ENCODE measurements around the gene LPCAT2. TPM values are rescaled to one million over a fixed set of nuclear protein-coding genes. Genes with fewer than 3 reads are reported as not detected.

Gene LPCAT2
- total RNA-seq, 1 experiment from 2014 or later: 25.2 TPM

- Mint-ChIP-seq H3K9me3 (ENCODE audit: unreplicated experiment) (no peaks in the 10 kb centered on the region), H3K4me3 (ENCODE audit: unreplicated experiment) (no peak overlapping the region), H3K4me1 (ENCODE audit: low read depth, unreplicated experiment) (peaks cover 7% of the 10 kb centered on the region), H3K36me3 (ENCODE audit: insufficient read depth, unreplicated experiment) (no peaks in the 10 kb centered on the region), H3K27me3 (ENCODE audit: insufficient read depth, unreplicated experiment) (no peaks in the 10 kb centered on the region), H3K27ac (ENCODE audit: unreplicated experiment) (no peak overlapping the region)
- DNase-seq: no peak
- Histone ChIP-seq H3K36me3 (ENCODE audit: control insufficient read depth, insufficient read depth, low read length) (no peaks in the 10 kb centered on the region; the same call in 1 of the 2 replicates), H3K9me3 (no peaks in the 10 kb centered on the region), H3K27me3 (replicated peaks; ENCODE audit: control insufficient read depth, insufficient read depth, low read length) (no peaks in the 10 kb centered on the region), H3K4me3 (ENCODE audit: low read depth, low read length) (no peak overlapping the region), H3K4me1 (peaks cover 22% of the 10 kb centered on the region)
- no peak for TF ChIP-seq CTCF (IDR thresholded peaks at IDR 0.05; ENCODE audit: insufficient read depth in 1 of 2, low read depth in 1 of 2, low read length in 1 of 2, severe bottlenecking in 1 of 2, unreplicated experiment in 1 of 2)
- no TSS peak for BruUV-seq (replicated peaks)
- CTCF ChIA-PET: no interaction called here
- intact Hi-C loops (cut with micrococcal nuclease; ENCODE audit: unreplicated experiment): loop anchor here (10.0 kb wide), 2 partner anchors 145 to 1025 kb away; partner anchors contain the start of gene BBS2
- POLR2A ChIA-PET: no interaction called here
These were observed 8.8 kb upstream of the LPCAT2 start for GRCh38 chr16:55499951-55500529.

DNA sequence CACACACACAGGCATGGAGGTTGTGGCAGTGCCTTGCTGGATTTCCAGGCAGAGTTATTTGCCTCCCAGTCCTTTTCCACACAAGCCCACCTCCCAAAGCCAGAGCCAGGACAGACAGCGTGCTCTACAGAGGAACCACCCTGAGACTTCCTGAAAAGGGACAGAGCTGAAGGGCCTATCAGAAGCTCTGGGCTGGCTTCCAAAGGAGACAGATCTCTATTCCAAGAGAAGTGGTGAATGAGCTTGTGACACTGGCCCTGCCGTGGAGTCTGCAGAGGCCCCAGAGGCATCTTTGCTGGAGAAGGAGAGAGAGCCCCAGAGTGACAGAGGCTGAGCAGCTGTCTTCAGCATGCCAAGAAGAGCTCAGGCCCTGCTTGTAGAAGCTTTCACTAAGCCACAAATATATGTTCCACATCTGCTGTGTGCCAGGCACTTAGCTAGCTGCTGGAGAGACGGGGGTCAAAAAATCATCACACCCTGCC lies 8.3 kb upstream of the LPCAT2 start:
- no peaks in the 10 kb centered on the region for H3K9me3 Mint-ChIP-seq (ENCODE audit: unreplicated experiment)
- no peaks in the 10 kb centered on the region for H3K36me3 Mint-ChIP-seq (ENCODE audit: insufficient read depth, unreplicated experiment)
- Histone ChIP-seq H3K27me3 (replicated peaks; ENCODE audit: control insufficient read depth, insufficient read depth, low read length) (no peaks in the 10 kb centered on the region), H3K36me3 (ENCODE audit: control insufficient read depth, insufficient read depth, low read length) (no peaks in the 10 kb centered on the region; the same call in 1 of the 2 replicates), H3K4me3 (ENCODE audit: low read depth, low read length) (no peak overlapping the region), H3K4me1 (peaks cover 17% of the 10 kb centered on the region), H3K9me3 (no peaks in the 10 kb centered on the region)
- H3K4me1 Mint-ChIP-seq (ENCODE audit: low read depth, unreplicated experiment): peaks cover 7% of the 10 kb centered on the region
- H3K27me3 Mint-ChIP-seq (ENCODE audit: insufficient read depth, unreplicated experiment): no peaks in the 10 kb centered on the region
- CTCF ChIA-PET: no interaction called here
- POLR2A ChIA-PET: no interaction called here
- intact Hi-C loops (cut with micrococcal nuclease; ENCODE audit: unreplicated experiment): loop anchor here (10.0 kb wide), 1 partner anchor 1024 kb away; the partner anchor contains the start of gene BBS2
- no peak overlapping the region for H3K27ac Mint-ChIP-seq (ENCODE audit: unreplicated experiment)
- TF ChIP-seq CTCF (IDR thresholded peaks at IDR 0.05; ENCODE audit: insufficient read depth in 1 of 2, low read depth in 1 of 2, low read length in 1 of 2, severe bottlenecking in 1 of 2, unreplicated experiment in 1 of 2): no peak
- H3K4me3 Mint-ChIP-seq (ENCODE audit: unreplicated experiment): no peak overlapping the region
- BruUV-seq (replicated peaks): no TSS peak
- DNase-seq: no peak

DNA sequence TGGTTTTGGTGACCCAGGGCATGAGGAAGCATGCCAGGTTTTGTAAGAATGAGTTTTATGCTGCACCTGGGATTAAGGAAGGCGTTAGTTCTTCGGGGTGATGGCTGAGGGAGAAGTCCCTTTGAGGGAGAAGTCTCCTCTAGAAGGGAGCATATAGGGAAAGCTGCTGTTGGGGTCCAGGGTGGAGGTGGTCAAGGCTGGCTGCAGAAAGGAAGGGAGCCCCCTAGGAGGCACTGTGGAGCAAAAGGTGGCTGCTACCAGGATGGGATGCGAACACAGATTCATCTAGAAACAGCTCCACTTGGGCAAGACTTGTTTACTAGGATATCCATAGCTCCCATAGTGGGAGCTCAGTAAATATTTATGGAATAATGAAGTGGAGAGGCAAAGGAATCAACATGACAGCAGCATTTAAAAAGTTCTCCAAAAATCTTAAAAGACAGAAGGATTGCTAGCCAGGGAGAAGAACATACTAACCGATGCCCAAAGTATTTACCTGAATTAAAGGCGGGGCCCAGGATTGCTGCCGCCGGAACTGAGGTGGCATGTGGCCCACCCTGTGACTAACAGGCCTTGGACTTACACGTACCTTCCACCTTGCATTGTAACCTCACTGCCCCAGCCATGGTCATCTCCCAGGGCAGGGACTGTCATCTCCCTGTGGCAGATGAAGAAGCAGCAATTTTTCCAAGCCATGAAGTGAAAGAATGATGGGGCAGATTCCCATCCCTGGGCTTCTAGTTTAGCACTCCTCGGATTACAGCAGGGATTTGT lies 7.1 kb upstream of the LPCAT2 start:
- ChIA-PET POLR2A (no interaction called here), CTCF (interaction anchor here (0.5 to 1.3 kb wide), 3 partner anchors 39 to 340 kb away, joined by 3 read pairs; no protein-coding TSS in a partner anchor)
- no peaks in the 10 kb centered on the region; the same call in 1 of the 2 replicates for H3K36me3 ChIP-seq (ENCODE audit: control insufficient read depth, insufficient read depth, low read length)
- H3K27me3 ChIP-seq (replicated peaks; ENCODE audit: control insufficient read depth, insufficient read depth, low read length): no peaks in the 10 kb centered on the region
- no peaks in the 10 kb centered on the region for H3K4me1 Mint-ChIP-seq (ENCODE audit: low read depth, unreplicated experiment)
- no TSS peak for BruUV-seq (replicated peaks)
- DNase-seq: no peak
- no peaks in the 10 kb centered on the region for H3K36me3 Mint-ChIP-seq (ENCODE audit: insufficient read depth, unreplicated experiment)
- no peak overlapping the region for H3K4me3 ChIP-seq (ENCODE audit: low read depth, low read length)
- H3K9me3 Mint-ChIP-seq (ENCODE audit: unreplicated experiment): no peaks in the 10 kb centered on the region
- H3K9me3 ChIP-seq: no peaks in the 10 kb centered on the region
- H3K4me3 Mint-ChIP-seq (ENCODE audit: unreplicated experiment): no peak overlapping the region
- intact Hi-C loops (cut with micrococcal nuclease; ENCODE audit: unreplicated experiment): loop anchor here (10.0 kb wide), 1 partner anchor 1023 kb away; the partner anchor contains the start of gene BBS2
- peaks cover 14% of the 10 kb centered on the region for H3K4me1 ChIP-seq
- no peak for TF ChIP-seq CTCF (IDR thresholded peaks at IDR 0.05; ENCODE audit: insufficient read depth in 1 of 2, low read depth in 1 of 2, low read length in 1 of 2, severe bottlenecking in 1 of 2, unreplicated experiment in 1 of 2)
- no peaks in the 10 kb centered on the region for H3K27me3 Mint-ChIP-seq (ENCODE audit: insufficient read depth, unreplicated experiment)
- no peak overlapping the region for H3K27ac Mint-ChIP-seq (ENCODE audit: unreplicated experiment)
